Bladder microvascular endothelial cell (primary cell): Measurements from ENCODE around the gene TBC1D3K. TPM values are rescaled to one million over a fixed set of nuclear protein-coding genes. Genes with fewer than 3 reads are reported as not detected.

Experiments used
- total RNA-seq: library from RNA; depleted of rRNA; stranded (reverse); fragments of >200 nt; gene quantifications from 2 replicates; pipeline ENCODE4 v1.2.3, GENCODE V29; 2014

TBC1D3K gene
- not detected in 2 replicates for total RNA-seq

GRCh38 chr17:37924115-37924514, at the start of gene TBC1D3K:
TBC1D3K (plus strand) TSS chr17:37924415; CDS start chr17:37926000, 1,585 bp downstream.

Other genes with a start within 250 kb of the TBC1D3K start
- gene HNF1B, start 179.4 kb upstream of the TBC1D3K start, total RNA-seq = not detected in 2 replicates
- 0.81 and 5.2 TPM in 2 replicates for gene TBC1D3L, start 64.6 kb downstream of the TBC1D3K start, total RNA-seq
- 0.13 TPM in 1 of 2 replicates, not detected in the other for gene TBC1D3D, start 79.6 kb downstream of the TBC1D3K start, total RNA-seq
- gene TBC1D3C, start 144.2 kb downstream of the TBC1D3K start, total RNA-seq = not detected in 2 replicates
- not detected in 2 replicates for gene TBC1D3E, start 203.5 kb downstream of the TBC1D3K start, total RNA-seq